Lung (tissue), 12 donors: Measurements from ENCODE around the gene RNF8. TPM values are rescaled to one million over a fixed set of nuclear protein-coding genes. Genes with fewer than 3 reads are reported as not detected.

ENCODE experiments used
- ATAC-seq: fragments of 200-7000 bp; cut with Tn5 transposase; one replicate; pipeline ENCODE4 v1.9.1; 2020; ENCODE audit warnings: moderate number of reproducible peaks; ENCODE audit not compliant: insufficient read depth, low FRiP score
- DNase-seq, 3 donors: peaks; one replicate each; pipeline ENCODE4 v3.0.0-alpha.2; 2013 to 2017
- H3K27ac ChIP-seq, 2 donors: one replicate each; pipeline ENCODE4 v1.5.1; 2013; ENCODE audit warnings: mild to moderate bottlenecking in 2 of 2, moderate library complexity in 2 of 2, control low read depth in 1 of 2, inconsistent platforms in 1 of 2, low read depth in 1 of 2, low read length in 1 of 2
- H3K27me3 ChIP-seq, 3 donors: one replicate each; pipeline ENCODE4 v1.5.1; 2013; ENCODE audit warnings: low read length in 2 of 3; ENCODE audit not compliant: control insufficient read depth in 3 of 3, insufficient read depth in 3 of 3
- H3K36me3 ChIP-seq, 4 donors: one replicate each; pipeline ENCODE4 v1.5.1; 2013; ENCODE audit warnings: low read length in 4 of 4, mild to moderate bottlenecking in 1 of 4, moderate library complexity in 1 of 4; ENCODE audit not compliant: control insufficient read depth in 4 of 4, insufficient read depth in 4 of 4
- H3K4me1 ChIP-seq, 5 donors: one replicate each; pipeline ENCODE4 v1.5.1; 2013; ENCODE audit warnings: low read length in 5 of 5, mild to moderate bottlenecking in 2 of 5, moderate library complexity in 1 of 5; ENCODE audit not compliant: control insufficient read depth in 5 of 5, insufficient read depth in 5 of 5
- H3K4me3 ChIP-seq: one replicate; pipeline ENCODE4 v1.5.1; 2013; ENCODE audit warnings: mild to moderate bottlenecking, control low read depth, moderate library complexity
- H3K9ac ChIP-seq, 2 donors: one replicate each; pipeline ENCODE4 v1.5.1; 2013; ENCODE audit warnings: low read length in 2 of 2, control low read depth in 1 of 2; ENCODE audit not compliant: insufficient read depth in 1 of 2
- H3K9me3 ChIP-seq, 4 donors: one replicate each; pipeline ENCODE4 v1.5.1; 2013; ENCODE audit warnings: low read length in 3 of 4, mild to moderate bottlenecking in 1 of 4, moderate library complexity in 1 of 4; ENCODE audit not compliant: control insufficient read depth in 4 of 4, insufficient read depth in 3 of 4
- WGBS, 2 donors: extraction: QIAGEN DNeasy Blood & Tissue Kit; methylation state at CpG; one replicate each; pipeline ENCODE4 v1.1.7; 2013; 5-methylcytosine and 5-hydroxymethylcytosine counted together
- polyA plus RNA-seq, 2 donors: library from polyadenylated mRNA; stranded (reverse); fragments of 200-250 nt; gene quantifications; one replicate each; pipeline ENCODE4 v1.2.1, GENCODE V29; 2013
- total RNA-seq, 2 donors: library from RNA; depleted of rRNA in 1 of 2; stranded (reverse); fragments of >200 nt in 1 of 2; gene quantifications; one replicate each; pipeline ENCODE4 v1.2.1, GENCODE V29; 2014 to 2021
- TF ChIP-seq, protein P1 (sequence below): IDR thresholded peaks from 2 replicates; pipeline ENCODE4 v1.5.1; 2012; ENCODE audit warnings: mild to moderate bottlenecking; ENCODE audit errors: control extremely low read depth, extremely low read depth
- donor health status: control.
- donor health status: control.
- donor health status: Bipolar disorder and iron deficiency.
- donor health status: healthy.
- donor health status: DM: yes; HTN: yes; CAD: no.

RNF8 gene
- total and polyA plus RNA-seq, 4 donors, result 10.5 to 28.1 (median 12.7) TPM

DNA sequence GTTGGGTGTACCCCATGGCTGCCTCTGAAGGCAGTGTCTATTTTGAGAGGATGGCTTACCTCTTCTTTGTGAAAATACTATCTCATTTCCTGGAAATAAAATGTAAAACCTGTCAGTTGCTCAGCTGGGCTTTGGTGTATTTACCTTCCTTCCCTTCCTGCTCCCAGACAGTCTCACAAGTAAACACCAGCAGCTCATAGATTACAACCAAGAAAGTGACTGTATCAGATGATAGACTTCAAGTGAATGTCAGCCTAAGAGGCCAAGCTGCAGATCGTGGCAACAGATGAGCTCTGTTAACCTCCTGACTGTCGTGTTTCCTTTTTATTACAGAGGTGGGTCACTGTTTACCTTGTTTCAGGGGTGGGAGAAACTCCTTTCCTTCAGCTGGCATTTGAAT, 37.3 kb downstream of the RNF8 start:
- peaks cover 5 to 25% (median 9%) of the 10 kb centered on the region in 4 donors for H3K36me3 ChIP-seq
- H3K9me3 ChIP-seq, result no peaks in the 10 kb centered on the region
- H3K9ac ChIP-seq, result no peak overlapping the region
- H3K4me3 ChIP-seq, result no peak overlapping the region
- no peaks in the 10 kb centered on the region for H3K4me1 ChIP-seq
- no peak overlapping the region for H3K27ac ChIP-seq
- H3K27me3 ChIP-seq, result no peaks in the 10 kb centered on the region
- ATAC-seq, result no peak
- TF ChIP-seq, protein P1, sequence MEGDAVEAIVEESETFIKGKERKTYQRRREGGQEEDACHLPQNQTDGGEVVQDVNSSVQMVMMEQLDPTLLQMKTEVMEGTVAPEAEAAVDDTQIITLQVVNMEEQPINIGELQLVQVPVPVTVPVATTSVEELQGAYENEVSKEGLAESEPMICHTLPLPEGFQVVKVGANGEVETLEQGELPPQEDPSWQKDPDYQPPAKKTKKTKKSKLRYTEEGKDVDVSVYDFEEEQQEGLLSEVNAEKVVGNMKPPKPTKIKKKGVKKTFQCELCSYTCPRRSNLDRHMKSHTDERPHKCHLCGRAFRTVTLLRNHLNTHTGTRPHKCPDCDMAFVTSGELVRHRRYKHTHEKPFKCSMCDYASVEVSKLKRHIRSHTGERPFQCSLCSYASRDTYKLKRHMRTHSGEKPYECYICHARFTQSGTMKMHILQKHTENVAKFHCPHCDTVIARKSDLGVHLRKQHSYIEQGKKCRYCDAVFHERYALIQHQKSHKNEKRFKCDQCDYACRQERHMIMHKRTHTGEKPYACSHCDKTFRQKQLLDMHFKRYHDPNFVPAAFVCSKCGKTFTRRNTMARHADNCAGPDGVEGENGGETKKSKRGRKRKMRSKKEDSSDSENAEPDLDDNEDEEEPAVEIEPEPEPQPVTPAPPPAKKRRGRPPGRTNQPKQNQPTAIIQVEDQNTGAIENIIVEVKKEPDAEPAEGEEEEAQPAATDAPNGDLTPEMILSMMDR, result no peak
- WGBS, 2 donors, result 70 to 81% methylated on average over 2 of the region's 2 CpGs
- DNase-seq, result no peak

- Histone ChIP-seq H3K36me3 (peaks cover 4 to 16% (median 7%) of the 10 kb centered on the region in 4 donors), H3K4me3 (no peak overlapping the region), H3K4me1 (no peaks in the 10 kb centered on the region), H3K9ac (no peak overlapping the region), H3K9me3 (no peaks in the 10 kb centered on the region), H3K27ac (no peak overlapping the region), H3K27me3 (no peaks in the 10 kb centered on the region)
- ATAC-seq (no peak), DNase-seq (no peak)
- WGBS, 2 donors, result 96 to 100% methylated on average over 1 of the region's 1 CpG
- TF ChIP-seq, protein P1, result no peak
Observed at GRCh38 chr6:37392821-37393220, 39.0 kb downstream of the RNF8 start.

DNA sequence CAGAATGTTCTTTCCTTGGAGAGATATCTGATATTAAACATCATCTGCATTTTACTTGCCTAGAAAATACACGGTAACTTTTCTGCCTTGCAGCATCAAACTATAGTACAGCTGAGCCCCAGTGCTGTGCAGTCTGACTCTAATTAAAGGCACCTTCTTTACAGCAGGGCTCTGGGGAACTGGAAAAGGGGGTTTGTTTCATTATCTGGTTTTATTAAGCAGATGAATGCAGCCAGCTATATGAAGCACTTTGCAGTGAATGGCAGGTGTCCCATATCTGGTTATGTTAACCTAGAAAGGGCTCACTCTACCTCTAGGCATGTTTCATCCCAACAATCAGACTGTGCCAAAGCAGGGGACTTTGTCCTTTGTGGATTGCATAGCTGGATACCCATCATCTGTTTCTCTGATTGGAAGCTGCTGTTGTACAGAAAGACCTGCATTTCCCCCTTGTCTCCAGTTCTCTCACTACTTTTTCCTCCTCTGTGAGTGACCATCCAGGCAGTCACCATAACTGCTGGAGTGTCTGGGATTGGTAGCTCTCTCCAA, 39.7 kb downstream of the RNF8 start:
- ATAC-seq (no peak), DNase-seq (no peak)
- no peaks in the 10 kb centered on the region for H3K4me1 ChIP-seq
- H3K36me3 ChIP-seq, result peaks cover 0 to 14% (median 4%) of the 10 kb centered on the region in 4 donors
- no peak overlapping the region for H3K27ac ChIP-seq
- no peaks in the 10 kb centered on the region for H3K27me3 ChIP-seq
- no peaks in the 10 kb centered on the region for H3K9me3 ChIP-seq
- H3K4me3 ChIP-seq, result no peak overlapping the region
- no peak overlapping the region for H3K9ac ChIP-seq
- WGBS, 2 donors, result 94 to 95% methylated on average over 1 of the region's 1 CpG
- TF ChIP-seq, protein P1, result no peak

- H3K9ac ChIP-seq, result no peak overlapping the region
- TF ChIP-seq, protein P1, result no peak
- H3K27me3 ChIP-seq, result no peaks in the 10 kb centered on the region
- no peak overlapping the region for H3K4me3 ChIP-seq
- DNase-seq, result no peak
- no peak for ATAC-seq
- H3K9me3 ChIP-seq, result no peaks in the 10 kb centered on the region
- peaks cover 0 to 4% (median 4%) of the 10 kb centered on the region in 4 donors for H3K36me3 ChIP-seq
- no peak overlapping the region for H3K27ac ChIP-seq
- H3K4me1 ChIP-seq, result peaks cover 0 to 6% (median 0%) of the 10 kb centered on the region in 5 donors
- WGBS, 2 donors, result 90 to 92% methylated on average over 4 of the region's 4 CpGs
Observed at GRCh38 chr6:37396571-37397180, 42.9 kb downstream of the RNF8 start.
